Activated CD8-positive, alpha-beta memory T cell treated with anti-CD3 and anti-CD28 coated beads, Interleukin-2, amount 10 ng/mL, durations not matched to agents 7 days and 5 days (primary cell): ENCODE data around the gene WNT3A. TPM values are rescaled to one million over a fixed set of nuclear protein-coding genes. Genes with fewer than 3 reads are reported as not detected.
A peak's percentile ranks its signal among the peaks of the same experiment; 100 is the strongest.
"Not testable (repeated sequence)": the region's sequence is repeated elsewhere in the genome, so short reads cannot be mapped to it uniquely, and the experiment has no call there.

ENCODE experiments used
- ATAC-seq: fragments of 150-1000 bp; cut with Tn5 transposase; one replicate; pipeline ENCODE4 v1.10.0; 2021; ENCODE audit warnings: moderate library complexity
- CTCF ChIA-PET: fragments of 350-600 bp; sonication (Branson Sonifier 250); formaldehyde crosslinking; loops from one replicate; lab custom pipeline; 2021; ENCODE audit warnings: antibody characterized with exemption; lab: Charles Lee
- DNase-seq: peaks from one replicate; pipeline ENCODE4 v3.0.0-alpha.2; 2020
- H3K27ac Mint-ChIP-seq: one replicate; pipeline ENCODE4 v1.8.0; 2021; ENCODE audit warnings: mild to moderate bottlenecking, mixed read lengths
- H3K27me3 Mint-ChIP-seq: one replicate; pipeline ENCODE4 v1.8.0; 2021; ENCODE audit warnings: mixed read lengths
- H3K36me3 Mint-ChIP-seq: one replicate; pipeline ENCODE4 v1.8.0; 2021; ENCODE audit warnings: mild to moderate bottlenecking, mixed read lengths
- H3K4me1 Mint-ChIP-seq: one replicate; pipeline ENCODE4 v1.8.0; 2021; ENCODE audit warnings: mixed read lengths
- H3K4me3 Mint-ChIP-seq: one replicate; pipeline ENCODE4 v1.8.0; 2021; ENCODE audit warnings: mild to moderate bottlenecking, moderate library complexity, mixed read lengths
- H3K9me3 Mint-ChIP-seq: one replicate; pipeline ENCODE4 v1.8.0; 2022; ENCODE audit warnings: low read depth, mixed read lengths
- total RNA-seq, 2 experiments: library from RNA; stranded (reverse); gene quantifications; one replicate each; pipeline ENCODE4 v1.2.3, GENCODE V29; 2021

WNT3A gene
- not detected for total RNA-seq

- DNase-seq = no peak
- H3K4me3 Mint-ChIP-seq = no peak within 1 kb of the TSS
- no peak within 1 kb of the TSS for H3K27ac Mint-ChIP-seq
- no peaks in the 10 kb centered on the region for H3K9me3 Mint-ChIP-seq
- H3K4me1 Mint-ChIP-seq = peaks cover 8% of the 10 kb centered on the region
- CTCF ChIA-PET = no interaction called here
- H3K27me3 Mint-ChIP-seq = peaks cover 73% of the 10 kb centered on the region
- no peaks in the 10 kb centered on the region for H3K36me3 Mint-ChIP-seq
- no peak for ATAC-seq
Observed at GRCh38 chr1:228006786-228007048, at the start of gene WNT3A. Gene WNT3A, plus strand, starts transcription at chr1:228006998. Its CDS starts 131 bp downstream, at chr1:228007129.

- peaks cover 47% of the 10 kb centered on the region for H3K27me3 Mint-ChIP-seq
- H3K27ac Mint-ChIP-seq = no peak overlapping the region
Observed at GRCh38 chr1:227958617-227959324, 48.0 kb upstream of the WNT3A start.

GRCh38 chr1:227959325-227959860, 47.4 kb upstream of the WNT3A start:
- no peak for ATAC-seq
- H3K4me1 Mint-ChIP-seq = peaks cover 15% of the 10 kb centered on the region
- no peak overlapping the region for H3K4me3 Mint-ChIP-seq
- H3K9me3 Mint-ChIP-seq = no peaks in the 10 kb centered on the region
- CTCF ChIA-PET = no interaction called here
- peaks cover 44% of the 10 kb centered on the region for H3K27me3 Mint-ChIP-seq
- H3K36me3 Mint-ChIP-seq = no peaks in the 10 kb centered on the region
- no peak overlapping the region for H3K27ac Mint-ChIP-seq
- DNase-seq = peak; percentile 12

More at GRCh38 chr1:227958617-227959324, 48.0 kb upstream of the WNT3A start:
- Mint-ChIP-seq H3K36me3 (no peaks in the 10 kb centered on the region), H3K4me3 (no peak overlapping the region), H3K9me3 (no peaks in the 10 kb centered on the region), H3K4me1 (peaks cover 15% of the 10 kb centered on the region)
- ATAC-seq = no peak
- peak; percentile 7 for DNase-seq
- CTCF ChIA-PET = no interaction called here

GRCh38 chr1:227961651-227962466, 44.9 kb upstream of the WNT3A start:
- CTCF ChIA-PET = interaction anchor here (1.0 kb wide), 1 partner anchor 14 kb away, joined by 4 read pairs; the partner anchor contains the start of gene WNT9A
- peaks cover 23% of the 10 kb centered on the region for H3K27me3 Mint-ChIP-seq
- no peak overlapping the region for H3K4me3 Mint-ChIP-seq
- DNase-seq (peak; percentile 41), ATAC-seq (peak; percentile 57)
- H3K4me1 Mint-ChIP-seq = peaks cover 15% of the 10 kb centered on the region
- no peaks in the 10 kb centered on the region for H3K36me3 Mint-ChIP-seq
- no peaks in the 10 kb centered on the region for H3K9me3 Mint-ChIP-seq
- no peak overlapping the region for H3K27ac Mint-ChIP-seq

GRCh38 chr1:227966733-227967132, 40.1 kb upstream of the WNT3A start:
- DNase-seq, CTCF ChIA-PET, ATAC-seq, H3K4me1 Mint-ChIP-seq, H3K27me3 Mint-ChIP-seq, H3K36me3 Mint-ChIP-seq, H3K4me3 Mint-ChIP-seq, H3K9me3 Mint-ChIP-seq, H3K27ac Mint-ChIP-seq: not testable (repeated sequence)

- H3K27me3 Mint-ChIP-seq, ATAC-seq, H3K4me3 Mint-ChIP-seq, H3K9me3 Mint-ChIP-seq, H3K27ac Mint-ChIP-seq, DNase-seq, H3K4me1 Mint-ChIP-seq, H3K36me3 Mint-ChIP-seq, CTCF ChIA-PET: not testable (repeated sequence)
Observed at GRCh38 chr1:227967815-227968214, 39.0 kb upstream of the WNT3A start.

- H3K27ac Mint-ChIP-seq, CTCF ChIA-PET, H3K4me3 Mint-ChIP-seq: not testable (repeated sequence)
Observed at GRCh38 chr1:227970076-227970995, 36.5 kb upstream of the WNT3A start.

GRCh38 chr1:227971216-227971615, 35.6 kb upstream of the WNT3A start:
- DNase-seq, CTCF ChIA-PET, H3K4me3 Mint-ChIP-seq, H3K4me1 Mint-ChIP-seq, H3K27me3 Mint-ChIP-seq, H3K27ac Mint-ChIP-seq, ATAC-seq, H3K9me3 Mint-ChIP-seq, H3K36me3 Mint-ChIP-seq: not testable (repeated sequence)

More at GRCh38 chr1:227970076-227970995, 36.5 kb upstream of the WNT3A start:
- H3K4me1 Mint-ChIP-seq, DNase-seq, ATAC-seq, H3K36me3 Mint-ChIP-seq, H3K9me3 Mint-ChIP-seq, H3K27me3 Mint-ChIP-seq: not testable (repeated sequence)

- H3K27me3 Mint-ChIP-seq, DNase-seq, H3K27ac Mint-ChIP-seq, ATAC-seq, H3K9me3 Mint-ChIP-seq, H3K36me3 Mint-ChIP-seq, CTCF ChIA-PET, H3K4me1 Mint-ChIP-seq, H3K4me3 Mint-ChIP-seq: not testable (repeated sequence)
Observed at GRCh38 chr1:227971643-227972282, 35.0 kb upstream of the WNT3A start.

- H3K27me3 Mint-ChIP-seq, H3K4me3 Mint-ChIP-seq, ATAC-seq, H3K36me3 Mint-ChIP-seq, DNase-seq, H3K9me3 Mint-ChIP-seq, CTCF ChIA-PET, H3K27ac Mint-ChIP-seq, H3K4me1 Mint-ChIP-seq: not testable (repeated sequence)
Observed at GRCh38 chr1:227972283-227972679, 34.5 kb upstream of the WNT3A start.

- H3K4me3 Mint-ChIP-seq, CTCF ChIA-PET, ATAC-seq, H3K27me3 Mint-ChIP-seq, H3K9me3 Mint-ChIP-seq, H3K4me1 Mint-ChIP-seq, H3K36me3 Mint-ChIP-seq, H3K27ac Mint-ChIP-seq, DNase-seq: not testable (repeated sequence)
Observed at GRCh38 chr1:227972843-227973374, 33.9 kb upstream of the WNT3A start.

- ATAC-seq, DNase-seq, H3K4me1 Mint-ChIP-seq, H3K4me3 Mint-ChIP-seq, H3K9me3 Mint-ChIP-seq, CTCF ChIA-PET, H3K27me3 Mint-ChIP-seq, H3K36me3 Mint-ChIP-seq, H3K27ac Mint-ChIP-seq: not testable (repeated sequence)
Observed at GRCh38 chr1:227973724-227974288, 33.0 kb upstream of the WNT3A start.
